MCF 10A (cell line): ENCODE data around the gene APBA1. TPM values are rescaled to one million over a fixed set of nuclear protein-coding genes. Genes with fewer than 3 reads are reported as not detected.

ENCODE experiments used
- BruUV-seq: library from RNA; stranded (reverse); fragments of 400-500 nt; replicated peaks from 2 replicates; lab custom pipeline; 2021; lab: Mats Ljungman, UMichigan
- CTCF ChIA-PET: fragments of 300-600 bp; sonication (Branson Sonifier 250); formaldehyde crosslinking; extraction: SDS; loops from one replicate; lab custom pipeline; 2021; ENCODE audit warnings: antibody characterized with exemption, inconsistent platforms; lab: Yijun Ruan, JAX
- POLR2A ChIA-PET: fragments of 300-600, 350-650 bp; sonication (Branson Sonifier 250); formaldehyde crosslinking; extraction: SDS; loops from one replicate; lab custom pipeline; 2020; ENCODE audit warnings: antibody characterized with exemption, inconsistent platforms; lab: Yijun Ruan, JAX
- DNase-seq: peaks from one replicate; pipeline ENCODE4 v3.0.0-alpha.2; 2018; ENCODE audit not compliant: unreplicated experiment
- H3K27ac Mint-ChIP-seq: one replicate; pipeline ENCODE4 v1.8.0; 2022; ENCODE audit warnings: mild to moderate bottlenecking, low read depth, mixed read lengths; ENCODE audit not compliant: unreplicated experiment
- H3K27me3 Mint-ChIP-seq: one replicate; pipeline ENCODE4 v1.8.0; 2022; ENCODE audit warnings: mixed read lengths; ENCODE audit not compliant: insufficient read depth, unreplicated experiment
- H3K36me3 Mint-ChIP-seq: one replicate; pipeline ENCODE4 v1.8.0; 2022; ENCODE audit warnings: mild to moderate bottlenecking, moderate library complexity, mixed read lengths; ENCODE audit not compliant: insufficient read depth, unreplicated experiment
- H3K4me1 Mint-ChIP-seq: one replicate; pipeline ENCODE4 v1.8.0; 2022; ENCODE audit warnings: mixed read lengths; ENCODE audit not compliant: insufficient read depth, unreplicated experiment
- H3K4me3 Mint-ChIP-seq: one replicate; pipeline ENCODE4 v1.8.0; 2022; ENCODE audit warnings: mild to moderate bottlenecking, moderate library complexity, mixed read lengths; ENCODE audit not compliant: unreplicated experiment
- H3K9me3 Mint-ChIP-seq: one replicate; pipeline ENCODE4 v1.8.0; 2022; ENCODE audit warnings: mixed read lengths; ENCODE audit not compliant: unreplicated experiment
- intact Hi-C: fragments of 100-400 bp; cut with micrococcal nuclease; formaldehyde crosslinking; loops from 2 replicates; pipeline ENCODE4 v1.14.1; 2022
- total RNA-seq: library from RNA; stranded (reverse); gene quantifications from 2 replicates; pipeline ENCODE4 v1.2.3, GENCODE V29; 2022
- TF ChIP-seq, protein P1 (sequence below): fragments of 200-600 bp; IDR thresholded peaks from one replicate; pipeline ENCODE4 v1.8.0; 2022; ENCODE audit warnings: antibody characterized with exemption, mild to moderate bottlenecking; ENCODE audit not compliant: unreplicated experiment

Gene APBA1
- total RNA-seq, 1 experiment from 2014 or later, result 0.07 TPM

DNA sequence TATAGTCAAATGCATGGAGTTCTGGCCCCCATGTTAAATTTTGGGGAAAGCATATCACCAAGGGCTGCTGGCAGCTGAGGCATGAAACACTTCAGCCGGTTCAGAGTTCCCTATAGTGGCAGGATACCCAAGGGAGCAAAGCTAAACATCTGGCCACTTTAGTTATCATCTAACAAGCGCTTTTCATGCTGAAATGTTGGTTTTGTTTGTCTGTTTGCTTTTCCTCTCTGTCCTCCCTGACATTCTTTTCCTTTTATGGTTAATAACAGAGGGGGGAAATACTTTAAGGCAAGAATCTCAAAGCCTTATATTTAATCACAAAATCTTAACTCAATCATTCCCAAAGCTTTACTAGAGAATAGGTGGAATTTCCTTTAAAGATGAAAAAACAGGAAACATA is 11.9 kb downstream of the APBA1 start:
- no peak for DNase-seq
- no peaks in the 10 kb centered on the region for H3K9me3 Mint-ChIP-seq
- peaks cover 52% of the 10 kb centered on the region for H3K27me3 Mint-ChIP-seq
- H3K27ac Mint-ChIP-seq, result no peak overlapping the region
- no peaks in the 10 kb centered on the region for H3K36me3 Mint-ChIP-seq
- intact Hi-C loops, result no loop called here
- TF ChIP-seq, protein P1, sequence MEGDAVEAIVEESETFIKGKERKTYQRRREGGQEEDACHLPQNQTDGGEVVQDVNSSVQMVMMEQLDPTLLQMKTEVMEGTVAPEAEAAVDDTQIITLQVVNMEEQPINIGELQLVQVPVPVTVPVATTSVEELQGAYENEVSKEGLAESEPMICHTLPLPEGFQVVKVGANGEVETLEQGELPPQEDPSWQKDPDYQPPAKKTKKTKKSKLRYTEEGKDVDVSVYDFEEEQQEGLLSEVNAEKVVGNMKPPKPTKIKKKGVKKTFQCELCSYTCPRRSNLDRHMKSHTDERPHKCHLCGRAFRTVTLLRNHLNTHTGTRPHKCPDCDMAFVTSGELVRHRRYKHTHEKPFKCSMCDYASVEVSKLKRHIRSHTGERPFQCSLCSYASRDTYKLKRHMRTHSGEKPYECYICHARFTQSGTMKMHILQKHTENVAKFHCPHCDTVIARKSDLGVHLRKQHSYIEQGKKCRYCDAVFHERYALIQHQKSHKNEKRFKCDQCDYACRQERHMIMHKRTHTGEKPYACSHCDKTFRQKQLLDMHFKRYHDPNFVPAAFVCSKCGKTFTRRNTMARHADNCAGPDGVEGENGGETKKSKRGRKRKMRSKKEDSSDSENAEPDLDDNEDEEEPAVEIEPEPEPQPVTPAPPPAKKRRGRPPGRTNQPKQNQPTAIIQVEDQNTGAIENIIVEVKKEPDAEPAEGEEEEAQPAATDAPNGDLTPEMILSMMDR, result no peak
- no peak overlapping the region for H3K4me3 Mint-ChIP-seq
- no peaks in the 10 kb centered on the region for H3K4me1 Mint-ChIP-seq
- no TSS peak for BruUV-seq
- CTCF ChIA-PET, result interaction anchor here (0.6 to 1.3 kb wide), 3 partner anchors 12 to 437 kb away, joined by 3 to 4 read pairs (median 3); partner anchors contain the start of gene APBA1
- POLR2A ChIA-PET, result no interaction called here

DNA sequence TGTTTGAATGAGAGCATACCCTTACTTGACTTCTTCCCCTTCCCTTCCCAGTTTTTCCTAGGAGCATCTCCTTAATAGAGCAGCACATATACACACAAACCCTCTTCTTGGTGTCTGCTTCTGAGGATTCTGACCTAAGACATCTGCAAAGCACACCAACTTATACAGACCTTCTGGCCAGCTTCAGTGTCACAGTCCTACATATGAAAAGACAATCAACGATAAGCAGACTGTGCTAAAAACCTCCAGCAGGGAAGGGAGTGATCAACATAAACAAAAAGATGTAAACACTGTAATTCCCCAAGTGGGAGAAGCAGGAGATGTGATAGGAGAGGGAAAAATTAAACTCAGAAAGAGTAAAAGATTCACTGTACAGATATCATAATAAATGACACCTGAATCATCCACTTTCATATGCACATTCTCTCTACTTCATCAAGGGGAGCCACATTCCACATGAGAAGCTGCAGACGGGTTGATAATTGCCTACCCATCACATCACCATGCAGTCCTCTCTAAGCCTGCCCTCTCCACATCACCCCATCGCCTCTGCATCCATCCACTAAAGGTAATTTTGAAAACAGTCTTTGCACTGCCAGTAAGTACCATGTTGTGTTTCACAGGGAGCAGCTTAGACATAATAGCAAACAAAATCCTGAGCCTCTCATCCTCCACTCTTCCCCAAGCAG is 13.0 kb downstream of the APBA1 start:
- H3K36me3 Mint-ChIP-seq, result no peaks in the 10 kb centered on the region
- ChIA-PET POLR2A (no interaction called here), CTCF (interaction anchor here (0.5 to 1.3 kb wide), 3 partner anchors 13 to 237 kb away, joined by 3 to 5 read pairs (median 3); partner anchors contain the start of gene APBA1)
- no TSS peak for BruUV-seq
- TF ChIP-seq, protein P1, result no peak
- H3K4me1 Mint-ChIP-seq, result no peaks in the 10 kb centered on the region
- H3K9me3 Mint-ChIP-seq, result no peaks in the 10 kb centered on the region
- peaks cover 52% of the 10 kb centered on the region for H3K27me3 Mint-ChIP-seq
- no peak overlapping the region for H3K27ac Mint-ChIP-seq
- intact Hi-C loops, result no loop called here
- no peak overlapping the region for H3K4me3 Mint-ChIP-seq
- no peak for DNase-seq

DNA sequence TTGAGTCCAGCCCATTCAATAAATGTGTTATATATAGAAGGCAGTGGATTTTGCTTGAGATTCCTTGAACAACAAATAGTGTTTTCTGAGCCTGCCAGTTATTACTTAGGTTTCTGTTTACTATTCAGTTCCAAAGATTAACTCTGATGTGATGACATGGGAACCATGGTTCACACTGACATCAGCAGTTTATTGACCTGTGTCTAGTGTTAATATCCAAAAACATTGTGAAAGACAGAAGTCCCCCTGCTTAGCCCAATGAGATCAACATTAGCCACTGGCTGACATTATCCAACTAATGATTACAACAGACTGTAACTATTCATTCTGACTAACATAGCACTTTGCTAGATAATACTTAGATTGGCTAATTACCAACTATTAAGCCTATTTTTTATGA is 14.9 kb downstream of the APBA1 start:
- intact Hi-C loops, result no loop called here

DNA sequence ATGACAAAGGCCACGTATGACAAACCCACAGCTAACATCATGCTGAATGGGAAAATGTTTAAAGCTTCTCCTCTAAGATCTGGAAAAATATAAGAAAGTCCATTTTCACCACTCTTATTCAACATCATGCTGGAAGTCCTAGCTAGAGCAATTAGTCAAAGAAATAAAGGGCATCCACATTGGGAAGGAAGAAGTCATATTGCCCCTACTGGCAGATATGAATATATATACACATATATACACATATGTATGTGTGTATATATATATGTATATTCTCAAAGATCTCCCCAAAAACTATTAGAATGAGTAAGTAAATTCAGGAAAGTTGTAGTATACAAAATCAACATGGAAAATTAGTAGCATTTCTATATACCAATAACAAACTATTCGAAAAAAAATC is 17.1 kb downstream of the APBA1 start:
- intact Hi-C loops, result no loop called here
- Mint-ChIP-seq H3K27me3 (peaks cover 23% of the 10 kb centered on the region), H3K9me3 (no peaks in the 10 kb centered on the region), H3K4me1 (no peaks in the 10 kb centered on the region), H3K4me3 (no peak overlapping the region), H3K27ac (no peak overlapping the region), H3K36me3 (no peaks in the 10 kb centered on the region)
- no peak for DNase-seq
- BruUV-seq, result no TSS peak
- TF ChIP-seq, protein P1, result no peak
- ChIA-PET CTCF (interaction anchor here (0.6 to 0.8 kb wide), 3 partner anchors 17 to 78 kb away, joined by 3 to 4 read pairs (median 3); no protein-coding TSS in a partner anchor), POLR2A (interaction anchor here (0.7 kb wide), 1 partner anchor 387 kb away, joined by 4 read pairs; no protein-coding TSS in a partner anchor)

More for the DNA sequence above, 14.9 kb downstream of the APBA1 start:
- ChIA-PET CTCF (no interaction called here), POLR2A (no interaction called here)
- no peak for DNase-seq
- Mint-ChIP-seq H3K9me3 (no peaks in the 10 kb centered on the region), H3K27ac (no peak overlapping the region), H3K36me3 (no peaks in the 10 kb centered on the region), H3K27me3 (peaks cover 45% of the 10 kb centered on the region), H3K4me3 (no peak overlapping the region), H3K4me1 (no peaks in the 10 kb centered on the region)
- TF ChIP-seq, protein P1, result no peak
- no TSS peak for BruUV-seq
